D721Med (cell line): Measurements from ENCODE around the gene THSD7B.
A peak's percentile ranks its signal among the peaks of the same experiment; 100 is the strongest.

Experiments used
- DNase-seq: peaks from one replicate; pipeline ENCODE4 v3.0.0; 2011; ENCODE audit warnings: low spot score; ENCODE audit not compliant: insufficient read length
- FAIRE-seq: peaks from 2 replicates; lab custom pipeline; 2011; peaks lifted over from hg19 to GRCh38; lab: Jason Lieb, UNC
- CTCF ChIP-seq: IDR thresholded peaks from 2 replicates; pipeline ENCODE4 v1.5.1; 2012; ENCODE audit warnings: mild to moderate bottlenecking, control low read depth; ENCODE audit not compliant: insufficient read depth; ENCODE audit errors: missing control alignments

The THSD7B gene

GRCh38 chr2:136858656-136859055, 93.3 kb downstream of the THSD7B start:
- TF ChIP-seq CTCF: no peak
- FAIRE-seq: no peak
- no peak for DNase-seq

GRCh38 chr2:136860443-136860958, 95.2 kb downstream of the THSD7B start:
- no peak for TF ChIP-seq CTCF
- FAIRE-seq: no peak
- no peak for DNase-seq

DNA sequence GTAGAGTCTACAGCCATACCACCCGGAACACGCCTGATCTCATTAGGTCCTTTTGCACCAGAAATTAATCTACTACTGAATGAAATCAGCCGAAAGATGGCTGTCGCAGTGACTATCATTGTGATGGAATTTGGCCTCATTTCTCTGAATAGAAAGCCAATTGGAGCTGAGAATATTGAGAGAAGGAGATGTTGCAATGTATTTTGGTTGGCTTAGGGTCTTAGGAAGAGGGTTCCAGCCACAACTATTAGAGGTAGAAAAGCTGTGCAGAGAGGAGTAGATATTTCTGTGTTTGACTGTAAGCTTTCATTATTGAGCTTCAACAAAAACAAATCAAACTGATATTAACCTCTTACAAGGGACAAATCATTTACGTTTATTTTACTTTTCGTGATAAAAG, 98.1 kb downstream of the THSD7B start:
- DNase-seq (no peak), FAIRE-seq (no peak)
- TF ChIP-seq CTCF: no peak

- no peak for DNase-seq
- no peak for FAIRE-seq
- TF ChIP-seq CTCF: no peak
Observed at GRCh38 chr2:136863874-136864273, 98.5 kb downstream of the THSD7B start.

GRCh38 chr2:136871424-136871823, 106.1 kb downstream of the THSD7B start:
- no peak for FAIRE-seq
- no peak for TF ChIP-seq CTCF
- no peak for DNase-seq

GRCh38 chr2:136874258-136874657, 108.9 kb downstream of the THSD7B start:
- DNase-seq (no peak), FAIRE-seq (no peak)
- TF ChIP-seq CTCF: peak; percentile 43

DNA sequence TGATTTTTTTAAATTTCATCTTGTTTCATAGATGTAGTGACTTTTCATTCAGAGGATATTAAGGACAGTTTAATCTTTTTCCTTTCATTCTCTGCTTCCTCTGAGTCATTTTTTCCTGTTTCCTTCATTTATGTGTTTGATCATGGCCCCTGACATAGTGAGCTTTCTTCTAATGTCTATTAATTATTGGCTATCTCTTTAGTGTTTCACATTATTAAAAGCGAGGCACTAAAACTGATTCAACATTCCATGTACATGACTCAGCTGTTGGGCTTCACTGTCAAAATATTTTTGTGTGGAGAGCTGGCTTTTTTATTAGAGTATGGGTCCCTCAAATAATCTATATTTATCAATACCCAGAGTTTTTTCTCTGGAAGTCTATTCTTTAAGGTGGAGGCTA, 125.8 kb downstream of the THSD7B start:
- TF ChIP-seq CTCF: no peak
- FAIRE-seq (no peak), DNase-seq (no peak)
